Astrocyte (in vitro differentiated cells and primary cell): ENCODE data around the gene ZNF470. TPM values are rescaled to one million over a fixed set of nuclear protein-coding genes. Genes with fewer than 3 reads are reported as not detected.

ENCODE experiments used
- DNase-seq: peaks from one replicate; pipeline ENCODE4 v3.0.0-alpha.2; 2010; ENCODE audit warnings: low read depth
- FAIRE-seq: peaks from 2 replicates; lab custom pipeline; 2011; peaks lifted over from hg19 to GRCh38; lab: Jason Lieb, UNC
- H2AFZ ChIP-seq: 2 replicates; pipeline ENCODE4 v1.6.0; 2012; ENCODE audit warnings: low read depth, low read length, inconsistent platforms
- H3K27ac ChIP-seq: 2 replicates; pipeline ENCODE4 v1.5.1; 2011; ENCODE audit warnings: low read depth, low read length, inconsistent platforms
- H3K27me3 ChIP-seq: 2 replicates; pipeline ENCODE4 v1.6.0; 2011; ENCODE audit warnings: low read length, inconsistent platforms; ENCODE audit not compliant: insufficient read depth
- H3K36me3 ChIP-seq: 2 replicates; pipeline ENCODE4 v1.5.1; 2011; ENCODE audit warnings: low read length, inconsistent platforms; ENCODE audit not compliant: insufficient read depth
- H3K4me1 ChIP-seq: 2 replicates; pipeline ENCODE4 v1.5.1; 2011; ENCODE audit warnings: low read length, inconsistent platforms; ENCODE audit not compliant: insufficient read depth
- H3K4me2 ChIP-seq: 2 replicates; pipeline ENCODE4 v1.6.0; 2012; ENCODE audit warnings: low read length, inconsistent platforms
- H3K4me3 ChIP-seq: 2 replicates; pipeline ENCODE4 v1.5.1; 2011; ENCODE audit warnings: low read depth, mild to moderate bottlenecking, low read length, inconsistent platforms; ENCODE audit not compliant: insufficient read depth
- H3K79me2 ChIP-seq: 2 replicates; pipeline ENCODE4 v1.6.0; 2012; ENCODE audit warnings: mild to moderate bottlenecking, low read length, inconsistent platforms; ENCODE audit not compliant: insufficient read depth
- H3K9ac ChIP-seq: 2 replicates; pipeline ENCODE4 v1.6.0; 2012; ENCODE audit warnings: mild to moderate bottlenecking, low read length, inconsistent platforms
- H3K9me3 ChIP-seq: 2 replicates; pipeline ENCODE4 v1.5.1; 2012; ENCODE audit warnings: low read depth, mild to moderate bottlenecking, low read length, inconsistent platforms; ENCODE audit not compliant: insufficient read depth
- H4K20me1 ChIP-seq: 2 replicates; pipeline ENCODE4 v1.6.0; 2012; ENCODE audit warnings: low read length, inconsistent platforms; ENCODE audit not compliant: insufficient read depth
- H3K27ac Mint-ChIP-seq: one replicate; pipeline ENCODE4 v1.8.0; 2021; ENCODE audit warnings: mild to moderate bottlenecking, mixed read lengths; ENCODE audit not compliant: unreplicated experiment
- H3K27me3 Mint-ChIP-seq: one replicate; pipeline ENCODE4 v1.8.0; 2021; ENCODE audit warnings: low read depth, mixed read lengths; ENCODE audit not compliant: unreplicated experiment
- H3K36me3 Mint-ChIP-seq: one replicate; pipeline ENCODE4 v1.8.0; 2021; ENCODE audit warnings: low read depth, mixed read lengths; ENCODE audit not compliant: unreplicated experiment
- H3K4me1 Mint-ChIP-seq: one replicate; pipeline ENCODE4 v1.8.0; 2021; ENCODE audit warnings: low read depth, mixed read lengths; ENCODE audit not compliant: unreplicated experiment
- H3K4me3 Mint-ChIP-seq: one replicate; pipeline ENCODE4 v1.8.0; 2021; ENCODE audit warnings: mild to moderate bottlenecking, moderate library complexity, mixed read lengths; ENCODE audit not compliant: unreplicated experiment
- H3K9me3 Mint-ChIP-seq: one replicate; pipeline ENCODE4 v1.8.0; 2021; ENCODE audit warnings: mild to moderate bottlenecking, mixed read lengths; ENCODE audit not compliant: unreplicated experiment
- EZH2 ChIP-seq: IDR thresholded peaks from 2 replicates; pipeline ENCODE4 v1.6.1; 2012; ENCODE audit warnings: mild to moderate bottlenecking, low read length, inconsistent platforms; ENCODE audit not compliant: insufficient read depth
- total RNA-seq: library from RNA; stranded (reverse); gene quantifications from 2 replicates; pipeline ENCODE4 v1.2.1, GENCODE V29; 2021
- TF ChIP-seq, protein P1 (sequence below): IDR thresholded peaks from 2 replicates; pipeline ENCODE4 v1.5.1; 2011; ENCODE audit warnings: low read depth, mild to moderate bottlenecking, inconsistent platforms, low read length, moderate library complexity; ENCODE audit not compliant: insufficient read depth

Gene ZNF470
- total RNA-seq, 1 donor from 2014 or later, result 6.8 TPM

DNA sequence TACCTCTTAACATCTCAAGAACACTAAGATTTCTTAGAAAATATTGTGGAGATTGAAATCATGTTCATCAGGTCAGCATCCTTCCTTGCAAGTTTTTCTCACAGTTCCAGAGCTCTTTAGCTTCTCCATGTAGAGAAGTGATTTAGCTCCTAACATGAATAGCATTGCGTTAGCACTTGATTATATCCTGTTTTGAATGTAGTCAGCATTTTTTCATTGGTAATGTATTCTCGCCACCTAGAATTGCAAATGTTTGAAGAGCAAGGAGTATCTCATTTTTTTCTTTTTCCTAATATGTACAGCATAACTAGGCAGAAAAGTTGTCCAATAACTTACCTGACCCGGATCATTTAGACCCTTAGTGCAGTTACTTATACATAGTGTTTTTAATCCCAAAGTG, 6.6 kb downstream of the ZNF470 start:
- Histone ChIP-seq H3K79me2 (no peaks in the 10 kb centered on the region), H3K4me3 (no peak overlapping the region), H3K36me3 (peaks cover 51% of the 10 kb centered on the region), H3K27ac (no peak overlapping the region), H3K27me3 (no peaks in the 10 kb centered on the region), H3K9me3 (peaks cover 66% of the 10 kb centered on the region), H2AFZ (no peak overlapping the region), H3K4me1 (no peaks in the 10 kb centered on the region), H4K20me1 (no peaks in the 10 kb centered on the region), H3K4me2 (no peak overlapping the region), H3K9ac (no peak overlapping the region)
- Mint-ChIP-seq H3K4me1 (no peaks in the 10 kb centered on the region), H3K4me3 (no peak overlapping the region), H3K9me3 (peaks cover 82% of the 10 kb centered on the region), H3K36me3 (peaks cover 87% of the 10 kb centered on the region), H3K27me3 (no peaks in the 10 kb centered on the region), H3K27ac (no peak overlapping the region)
- TF ChIP-seq, protein P1, sequence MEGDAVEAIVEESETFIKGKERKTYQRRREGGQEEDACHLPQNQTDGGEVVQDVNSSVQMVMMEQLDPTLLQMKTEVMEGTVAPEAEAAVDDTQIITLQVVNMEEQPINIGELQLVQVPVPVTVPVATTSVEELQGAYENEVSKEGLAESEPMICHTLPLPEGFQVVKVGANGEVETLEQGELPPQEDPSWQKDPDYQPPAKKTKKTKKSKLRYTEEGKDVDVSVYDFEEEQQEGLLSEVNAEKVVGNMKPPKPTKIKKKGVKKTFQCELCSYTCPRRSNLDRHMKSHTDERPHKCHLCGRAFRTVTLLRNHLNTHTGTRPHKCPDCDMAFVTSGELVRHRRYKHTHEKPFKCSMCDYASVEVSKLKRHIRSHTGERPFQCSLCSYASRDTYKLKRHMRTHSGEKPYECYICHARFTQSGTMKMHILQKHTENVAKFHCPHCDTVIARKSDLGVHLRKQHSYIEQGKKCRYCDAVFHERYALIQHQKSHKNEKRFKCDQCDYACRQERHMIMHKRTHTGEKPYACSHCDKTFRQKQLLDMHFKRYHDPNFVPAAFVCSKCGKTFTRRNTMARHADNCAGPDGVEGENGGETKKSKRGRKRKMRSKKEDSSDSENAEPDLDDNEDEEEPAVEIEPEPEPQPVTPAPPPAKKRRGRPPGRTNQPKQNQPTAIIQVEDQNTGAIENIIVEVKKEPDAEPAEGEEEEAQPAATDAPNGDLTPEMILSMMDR, result no peak
- no peak for FAIRE-seq
- no peak for DNase-seq

DNA sequence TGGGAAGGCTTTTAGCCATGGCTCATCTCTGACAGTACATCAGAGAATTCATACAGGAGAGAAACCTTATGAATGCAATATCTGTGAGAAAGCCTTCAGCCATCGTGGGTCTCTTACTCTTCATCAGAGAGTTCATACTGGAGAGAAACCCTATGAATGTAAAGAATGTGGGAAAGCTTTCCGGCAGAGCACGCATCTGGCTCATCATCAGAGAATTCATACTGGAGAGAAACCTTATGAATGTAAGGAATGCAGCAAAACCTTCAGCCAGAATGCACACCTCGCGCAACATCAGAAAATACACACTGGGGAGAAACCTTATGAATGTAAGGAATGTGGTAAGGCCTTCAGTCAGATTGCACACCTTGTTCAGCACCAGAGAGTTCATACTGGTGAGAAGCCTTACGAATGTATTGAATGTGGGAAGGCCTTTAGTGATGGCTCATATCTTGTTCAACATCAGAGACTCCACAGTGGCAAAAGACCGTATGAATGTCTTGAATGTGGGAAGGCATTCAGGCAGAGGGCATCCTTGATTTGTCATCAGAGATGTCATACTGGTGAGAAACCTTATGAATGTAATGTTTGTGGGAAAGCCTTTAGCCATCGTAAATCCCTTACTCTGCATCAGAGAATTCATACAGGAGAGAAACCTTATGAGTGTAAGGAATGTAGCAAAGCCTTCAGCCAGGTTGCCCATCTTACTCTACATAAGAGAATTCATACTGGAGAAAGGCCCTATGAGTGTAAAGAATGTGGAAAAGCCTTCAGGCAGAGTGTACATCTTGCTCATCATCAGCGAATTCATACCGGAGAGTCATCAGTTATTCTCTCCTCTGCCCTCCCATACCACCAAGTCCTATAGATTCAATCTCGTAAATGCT, 10.7 kb downstream of the ZNF470 start:
- Mint-ChIP-seq H3K27ac (no peak overlapping the region), H3K4me3 (no peak overlapping the region), H3K4me1 (no peaks in the 10 kb centered on the region), H3K27me3 (no peaks in the 10 kb centered on the region), H3K36me3 (peaks cover 79% of the 10 kb centered on the region), H3K9me3 (peaks cover 81% of the 10 kb centered on the region)
- H3K4me2 ChIP-seq, result no peak overlapping the region
- H3K36me3 ChIP-seq, result peaks cover 37% of the 10 kb centered on the region
- H3K79me2 ChIP-seq, result no peaks in the 10 kb centered on the region
- peaks cover 66% of the 10 kb centered on the region for H3K9me3 ChIP-seq
- DNase-seq (no peak), FAIRE-seq (no peak)
- no peak overlapping the region for H3K9ac ChIP-seq
- H3K27ac ChIP-seq, result no peak overlapping the region
- H3K27me3 ChIP-seq, result no peaks in the 10 kb centered on the region
- H4K20me1 ChIP-seq, result no peaks in the 10 kb centered on the region
- no peaks in the 10 kb centered on the region for H3K4me1 ChIP-seq
- no peak overlapping the region for H3K4me3 ChIP-seq
- H2AFZ ChIP-seq, result no peak overlapping the region
- no peak for TF ChIP-seq EZH2
- TF ChIP-seq, protein P1, result no peak

DNA sequence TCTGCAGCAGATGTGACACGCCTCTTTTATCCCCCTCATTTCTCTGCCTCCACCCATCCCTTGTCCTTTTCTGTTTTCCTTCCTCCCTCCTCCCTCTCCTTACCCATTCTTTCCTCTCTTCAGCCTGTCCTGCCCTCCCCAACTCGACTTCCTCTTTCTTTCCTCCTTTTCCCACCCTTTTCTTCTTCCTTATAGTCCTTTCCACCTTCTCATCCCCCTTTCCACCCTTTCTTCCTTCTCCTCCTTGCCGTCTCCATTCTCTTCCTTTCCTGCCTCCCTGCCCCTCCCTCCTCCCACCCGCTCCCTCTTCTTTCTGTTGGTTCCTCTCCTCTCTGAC, 27.1 kb downstream of the ZNF470 start:
- Histone ChIP-seq H3K9me3 (peaks cover 10% of the 10 kb centered on the region), H3K27ac (no peak overlapping the region), H3K27me3 (no peaks in the 10 kb centered on the region), H3K79me2 (peaks cover 42% of the 10 kb centered on the region), H4K20me1 (peaks cover 18% of the 10 kb centered on the region), H3K36me3 (peaks cover 3% of the 10 kb centered on the region), H3K4me1 (peaks cover 11% of the 10 kb centered on the region), H3K4me2 (peak overlapping the region; percentile 100), H3K9ac (peak overlapping the region; percentile 92), H3K4me3 (no peak overlapping the region), H2AFZ (peak overlapping the region; percentile 96)
- TF ChIP-seq, protein P1, result no peak
- TF ChIP-seq EZH2, result no peak
- peaks cover 23% of the 10 kb centered on the region for H3K9me3 Mint-ChIP-seq
- FAIRE-seq (no peak), DNase-seq (no peak)
- peaks cover 2% of the 10 kb centered on the region for H3K27me3 Mint-ChIP-seq
- peaks cover 12% of the 10 kb centered on the region for H3K4me1 Mint-ChIP-seq
- peak overlapping the region; percentile 100 for H3K4me3 Mint-ChIP-seq
- peaks cover 25% of the 10 kb centered on the region for H3K36me3 Mint-ChIP-seq
- H3K27ac Mint-ChIP-seq, result no peak overlapping the region
